A673 (cell line): ENCODE results near the gene TBX19. TPM values are rescaled to one million over a fixed set of nuclear protein-coding genes. Genes with fewer than 3 reads are reported as not detected.

Source experiments
- BruUV-seq: library from RNA; stranded (reverse); fragments of 400-500 nt; replicated peaks from 2 replicates; lab custom pipeline; 2021; lab: Mats Ljungman, UMichigan
- CTCF ChIA-PET: fragments of 300-600 bp; sonication (Branson Sonifier 250); formaldehyde crosslinking; loops from one replicate; lab custom pipeline; 2022; ENCODE audit warnings: antibody characterized with exemption; lab: Charles Lee
- POLR2A ChIA-PET: fragments of 300-600 bp; sonication (Branson Sonifier 250); formaldehyde crosslinking; loops from one replicate; lab custom pipeline; 2022; ENCODE audit warnings: antibody characterized with exemption; ENCODE audit not compliant: low non-redundant PET; lab: Charles Lee
- DNase-seq: peaks from one replicate; pipeline ENCODE4 v3.0.0-alpha.2; 2015; ENCODE audit warnings: low spot score
- H3K27ac ChIP-seq: fragments of 200-600 bp; sonication (generic); 2 replicates; pipeline ENCODE4 v1.5.1; 2016; ENCODE audit warnings: mixed run types, low read depth, mild to moderate bottlenecking, mixed read lengths, antibody characterized with exemption, low read length; ENCODE audit not compliant: poor library complexity, severe bottlenecking
- H3K27me3 ChIP-seq: fragments of 200-600 bp; sonication (generic); replicated peaks from 2 replicates; pipeline ENCODE4 v1.6.1; 2017; ENCODE audit warnings: mixed run types, low read depth, mild to moderate bottlenecking, mixed read lengths, antibody characterized with exemption, low read length; ENCODE audit not compliant: insufficient read depth, poor library complexity
- H3K36me3 ChIP-seq: fragments of 200-600 bp; sonication (generic); 2 replicates; pipeline ENCODE4 v1.6.1; 2016; ENCODE audit warnings: mixed run types, mild to moderate bottlenecking, mixed read lengths, antibody characterized with exemption, low read length; ENCODE audit not compliant: insufficient read depth, poor library complexity, severe bottlenecking
- H3K4me1 ChIP-seq: fragments of 200-600 bp; sonication (generic); 2 replicates; pipeline ENCODE4 v1.6.1; 2017; ENCODE audit warnings: mixed run types, mild to moderate bottlenecking, mixed read lengths, antibody characterized with exemption, low read length; ENCODE audit not compliant: insufficient read depth, poor library complexity, severe bottlenecking
- H3K4me3 ChIP-seq: fragments of 200-600 bp; sonication (generic); 2 replicates; pipeline ENCODE4 v1.5.1; 2016; ENCODE audit warnings: low read depth, mixed run types, mild to moderate bottlenecking, mixed read lengths, low read length; ENCODE audit not compliant: poor library complexity, severe bottlenecking
- H3K9me3 ChIP-seq: fragments of 200-600 bp; sonication (generic); 2 replicates; pipeline ENCODE4 v1.6.1; 2016; ENCODE audit warnings: mixed run types, low read depth, mild to moderate bottlenecking, mixed read lengths, antibody characterized with exemption, low read length; ENCODE audit not compliant: poor library complexity, severe bottlenecking
- EZH2 ChIP-seq: fragments of 200-600 bp; sonication (generic); IDR thresholded peaks from 2 replicates; pipeline ENCODE4 v1.6.1; 2017; ENCODE audit warnings: borderline replicate concordance, low read depth, mild to moderate bottlenecking, mixed read lengths, antibody characterized with exemption, low read length; ENCODE audit not compliant: poor library complexity, severe bottlenecking
- intact Hi-C: fragments of 100-400 bp; cut with micrococcal nuclease; formaldehyde crosslinking; loops from one replicate; pipeline ENCODE4 v1.10.0; 2022; ENCODE audit not compliant: unreplicated experiment
- total RNA-seq: library from RNA; stranded (reverse); gene quantifications from 2 replicates; pipeline ENCODE4 v1.2.3, GENCODE V29; 2021
- TF ChIP-seq, protein P1 (sequence below): fragments of 300-800, 200-600 bp; sonication (generic); conservative IDR thresholded peaks from 2 replicates; pipeline ENCODE4 v1.5.1; 2017; ENCODE audit warnings: low read depth, mild to moderate bottlenecking, antibody characterized with exemption, low read length, moderate library complexity, mixed read lengths

TBX19 gene
- total RNA-seq, 1 experiment from 2014 or later = 2.5 TPM

DNA sequence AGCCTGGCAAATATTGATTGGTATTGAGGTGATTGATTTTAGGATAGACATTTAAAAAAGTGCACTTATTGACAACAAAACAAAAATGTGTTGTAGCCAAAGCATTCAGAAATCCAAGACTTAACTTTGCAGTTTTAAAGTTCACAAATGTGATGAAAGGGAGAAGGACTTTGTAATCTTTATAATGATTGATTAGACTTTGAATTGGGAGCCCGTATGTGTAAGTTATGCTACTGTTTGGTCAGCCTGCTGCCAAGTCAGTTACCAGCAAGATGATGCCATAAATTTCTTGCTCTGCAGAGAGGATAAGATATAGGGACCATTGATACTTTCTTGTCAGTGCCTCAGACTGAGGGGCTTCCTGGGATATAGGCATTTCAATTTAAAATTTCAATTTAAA, 39.5 kb downstream of the TBX19 start:
- no peak overlapping the region for H3K4me3 ChIP-seq
- DNase-seq = no peak
- no peak overlapping the region for H3K27ac ChIP-seq
- POLR2A ChIA-PET = no interaction called here
- no TSS peak for BruUV-seq
- no peaks in the 10 kb centered on the region for H3K9me3 ChIP-seq
- no peak for TF ChIP-seq EZH2
- TF ChIP-seq, protein P1, sequence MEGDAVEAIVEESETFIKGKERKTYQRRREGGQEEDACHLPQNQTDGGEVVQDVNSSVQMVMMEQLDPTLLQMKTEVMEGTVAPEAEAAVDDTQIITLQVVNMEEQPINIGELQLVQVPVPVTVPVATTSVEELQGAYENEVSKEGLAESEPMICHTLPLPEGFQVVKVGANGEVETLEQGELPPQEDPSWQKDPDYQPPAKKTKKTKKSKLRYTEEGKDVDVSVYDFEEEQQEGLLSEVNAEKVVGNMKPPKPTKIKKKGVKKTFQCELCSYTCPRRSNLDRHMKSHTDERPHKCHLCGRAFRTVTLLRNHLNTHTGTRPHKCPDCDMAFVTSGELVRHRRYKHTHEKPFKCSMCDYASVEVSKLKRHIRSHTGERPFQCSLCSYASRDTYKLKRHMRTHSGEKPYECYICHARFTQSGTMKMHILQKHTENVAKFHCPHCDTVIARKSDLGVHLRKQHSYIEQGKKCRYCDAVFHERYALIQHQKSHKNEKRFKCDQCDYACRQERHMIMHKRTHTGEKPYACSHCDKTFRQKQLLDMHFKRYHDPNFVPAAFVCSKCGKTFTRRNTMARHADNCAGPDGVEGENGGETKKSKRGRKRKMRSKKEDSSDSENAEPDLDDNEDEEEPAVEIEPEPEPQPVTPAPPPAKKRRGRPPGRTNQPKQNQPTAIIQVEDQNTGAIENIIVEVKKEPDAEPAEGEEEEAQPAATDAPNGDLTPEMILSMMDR = no peak
- intact Hi-C loops = no loop called here
- CTCF ChIA-PET = no interaction called here
- peaks cover 3% of the 10 kb centered on the region for H3K4me1 ChIP-seq
- H3K36me3 ChIP-seq = no peaks in the 10 kb centered on the region
- no peaks in the 10 kb centered on the region for H3K27me3 ChIP-seq

DNA sequence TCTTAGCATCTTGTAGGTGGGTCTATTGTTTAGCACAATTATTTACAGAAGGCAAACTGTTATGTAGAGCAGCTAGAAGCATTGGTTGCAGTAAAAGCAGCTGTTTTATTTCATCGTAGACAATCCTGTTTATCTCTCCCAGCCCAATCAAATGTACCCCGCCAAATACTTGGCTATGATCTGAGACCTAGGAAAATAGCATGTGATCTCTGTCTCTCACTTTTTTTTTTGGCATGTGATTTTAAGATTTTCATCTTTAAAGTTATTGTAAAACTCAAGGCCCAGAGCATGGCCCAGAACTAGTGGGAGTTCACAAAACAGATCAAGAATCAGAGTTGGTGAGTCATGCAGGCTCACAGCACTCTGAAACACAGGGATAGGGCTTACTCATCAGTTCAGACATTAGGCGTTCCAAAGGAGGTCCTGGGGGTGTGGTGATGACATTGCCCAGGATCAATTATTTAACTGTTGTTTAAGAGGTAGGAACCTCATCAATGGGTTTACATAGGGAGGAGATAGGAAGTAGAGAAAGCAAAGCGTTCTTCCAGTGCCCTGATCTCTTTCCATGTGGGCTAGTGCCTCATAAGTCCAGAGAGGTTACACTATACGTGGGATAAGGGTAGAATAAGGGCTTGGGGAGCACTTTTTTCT, 40.2 kb downstream of the TBX19 start:
- Histone ChIP-seq H3K9me3 (no peaks in the 10 kb centered on the region), H3K27ac (no peak overlapping the region), H3K27me3 (no peaks in the 10 kb centered on the region), H3K36me3 (no peaks in the 10 kb centered on the region), H3K4me1 (peaks cover 3% of the 10 kb centered on the region), H3K4me3 (no peak overlapping the region)
- intact Hi-C loops = no loop called here
- DNase-seq = peak; percentile 44
- CTCF ChIA-PET = no interaction called here
- TF ChIP-seq, protein P1 = no peak
- no peak for TF ChIP-seq EZH2
- BruUV-seq = no TSS peak
- POLR2A ChIA-PET = no interaction called here

DNA sequence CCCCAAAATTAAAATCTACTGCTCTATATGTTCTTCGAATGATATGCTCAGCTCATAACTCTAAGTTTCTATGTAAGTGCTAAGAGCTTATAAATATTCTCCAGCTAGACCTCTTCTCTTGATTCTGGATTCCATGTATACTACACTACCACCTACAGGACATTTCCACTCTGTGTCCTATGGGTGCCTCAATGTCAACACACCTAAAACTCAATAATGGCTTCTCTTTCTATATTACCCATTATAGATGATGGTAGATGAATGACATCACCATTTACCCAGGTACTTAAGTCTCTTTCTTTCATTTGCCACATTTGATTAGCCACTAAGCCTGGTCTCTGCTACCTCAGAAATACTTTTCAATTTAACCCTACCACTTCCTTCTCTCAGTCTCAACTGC, 41.3 kb downstream of the TBX19 start:
- ChIA-PET CTCF (interaction anchor here (1.0 to 1.4 kb wide), 2 partner anchors 87 to 240 kb away, joined by 3 to 4 read pairs; no protein-coding TSS in a partner anchor), POLR2A (interaction anchor here (0.6 kb wide), 1 partner anchor 150 kb away, joined by 18 read pairs; no protein-coding TSS in a partner anchor)
- Histone ChIP-seq H3K9me3 (no peaks in the 10 kb centered on the region), H3K27ac (no peak overlapping the region), H3K4me1 (peaks cover 3% of the 10 kb centered on the region), H3K27me3 (no peaks in the 10 kb centered on the region), H3K36me3 (no peaks in the 10 kb centered on the region), H3K4me3 (no peak overlapping the region)
- TF ChIP-seq EZH2 = no peak
- TF ChIP-seq, protein P1 = peak; percentile 54
- intact Hi-C loops = no loop called here
- DNase-seq = peak; percentile 37
- no TSS peak for BruUV-seq
